Measurements from ENCODE around the gene SH3PXD2A. TPM values are rescaled to one million over a fixed set of nuclear protein-coding genes. Genes with fewer than 3 reads are reported as not detected.
"Not testable (repeated sequence)": the region's sequence is repeated elsewhere in the genome, so short reads cannot be mapped to it uniquely, and the experiment has no call there.

Gene SH3PXD2A
- total RNA-seq, 4 donors from 2014 or later: 55.7 to 71.8 (median 66.8) TPM

DNA sequence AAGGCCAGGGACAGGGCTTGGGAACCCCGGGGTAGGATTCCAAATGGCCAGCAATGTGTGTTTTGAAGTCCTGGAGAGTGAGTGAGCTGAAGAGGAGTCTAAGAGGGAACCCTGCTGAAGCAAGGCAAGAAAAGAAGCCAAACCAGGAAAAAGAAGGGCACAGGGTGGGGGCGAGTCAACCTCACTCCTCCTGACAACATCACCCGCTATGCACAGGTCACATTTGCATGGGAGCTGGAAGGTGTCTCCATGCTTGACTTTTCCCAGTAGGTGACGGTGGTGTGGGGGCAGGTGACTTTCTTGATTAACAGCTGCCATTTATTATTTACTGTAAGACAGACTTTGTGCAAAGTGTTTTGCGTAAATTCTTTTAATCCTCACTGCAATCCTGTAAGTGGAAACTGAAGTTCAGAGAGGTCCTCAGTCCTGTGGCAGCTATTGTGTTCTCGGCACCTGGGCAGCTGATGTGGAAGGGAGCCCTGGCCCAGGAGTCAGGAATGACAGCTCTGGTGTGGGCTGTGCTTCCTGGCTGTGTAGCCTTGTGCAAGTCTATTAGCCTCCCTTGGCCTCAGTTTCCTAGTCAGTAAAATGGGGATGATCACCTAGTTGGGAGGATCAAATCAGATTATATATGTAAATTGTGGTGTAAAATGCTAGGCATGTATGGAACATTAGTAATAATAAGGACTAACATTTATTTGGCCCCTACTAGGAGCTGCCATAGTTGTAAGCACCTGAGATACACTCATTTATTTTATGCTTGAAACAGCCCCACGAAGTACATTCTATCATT, 90.9 kb downstream of the SH3PXD2A start:
- H3K9me3 ChIP-seq: no peaks in the 10 kb centered on the region
- no peak for TF ChIP-seq POLR2AphosphoS5 (IDR thresholded peaks at IDR 0.05)
- no peak for DNase-seq (ENCODE audit: low spot score in 2 of 2)
- H3K4me3 ChIP-seq: no peak overlapping the region
- H3K36me3 ChIP-seq: no peaks in the 10 kb centered on the region
- 77% methylated on average over 7 of the region's 7 CpGs for WGBS
- no peak overlapping the region for H3K27ac ChIP-seq
- no peaks in the 10 kb centered on the region for H3K27me3 ChIP-seq
- peaks cover 43% of the 10 kb centered on the region for H3K4me1 ChIP-seq

DNA sequence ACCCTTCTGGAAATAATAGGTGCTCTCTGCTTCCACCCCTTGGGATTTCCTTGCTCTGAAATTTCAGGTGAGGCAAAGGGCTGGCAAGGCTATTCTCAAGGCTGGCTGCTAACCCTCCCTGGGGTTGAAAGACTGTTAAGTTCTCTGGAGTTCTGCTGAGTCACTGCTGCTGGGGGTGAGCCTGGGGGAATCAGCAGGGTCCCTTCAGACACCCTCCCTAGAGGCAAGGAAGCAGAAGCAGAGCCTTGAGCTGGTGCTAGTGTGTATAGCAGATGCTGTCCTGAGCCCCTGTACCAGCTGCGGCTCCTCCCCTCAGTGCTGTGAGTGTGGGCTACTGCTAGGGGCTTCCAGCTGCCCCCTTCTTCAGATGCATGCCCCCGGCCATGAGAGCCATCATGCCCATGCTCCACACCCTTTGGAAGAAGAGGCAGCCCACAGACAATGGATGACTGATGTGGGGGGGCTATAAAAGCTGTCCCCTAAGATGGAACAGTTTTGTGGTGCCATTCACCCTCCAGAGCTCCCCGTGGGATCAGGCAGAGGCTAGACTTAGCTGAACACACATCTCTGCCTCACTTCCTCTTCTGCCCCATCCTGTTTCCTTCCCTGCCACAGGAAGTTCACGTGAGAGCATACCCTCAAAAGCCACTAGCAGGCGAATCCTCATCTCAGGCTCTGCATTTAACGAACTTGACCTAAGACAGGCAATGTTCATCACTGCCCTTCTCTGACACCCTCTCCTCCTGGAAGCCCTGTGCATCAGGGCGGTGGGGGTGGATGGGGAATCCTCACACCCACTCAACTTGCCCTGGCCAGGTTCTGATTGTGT, 91.8 kb downstream of the SH3PXD2A start:
- H3K9me3 ChIP-seq: no peaks in the 10 kb centered on the region
- H3K27ac ChIP-seq: no peak overlapping the region
- 76% methylated on average over 7 of the region's 7 CpGs for WGBS
- H3K4me3 ChIP-seq: no peak overlapping the region
- no peak for TF ChIP-seq EP300 (IDR thresholded peaks at IDR 0.05)
- TF ChIP-seq POLR2A (IDR thresholded peaks at IDR 0.05): no peak
- no peak for TF ChIP-seq POLR2AphosphoS5 (IDR thresholded peaks at IDR 0.05)
- TF ChIP-seq, protein P1, sequence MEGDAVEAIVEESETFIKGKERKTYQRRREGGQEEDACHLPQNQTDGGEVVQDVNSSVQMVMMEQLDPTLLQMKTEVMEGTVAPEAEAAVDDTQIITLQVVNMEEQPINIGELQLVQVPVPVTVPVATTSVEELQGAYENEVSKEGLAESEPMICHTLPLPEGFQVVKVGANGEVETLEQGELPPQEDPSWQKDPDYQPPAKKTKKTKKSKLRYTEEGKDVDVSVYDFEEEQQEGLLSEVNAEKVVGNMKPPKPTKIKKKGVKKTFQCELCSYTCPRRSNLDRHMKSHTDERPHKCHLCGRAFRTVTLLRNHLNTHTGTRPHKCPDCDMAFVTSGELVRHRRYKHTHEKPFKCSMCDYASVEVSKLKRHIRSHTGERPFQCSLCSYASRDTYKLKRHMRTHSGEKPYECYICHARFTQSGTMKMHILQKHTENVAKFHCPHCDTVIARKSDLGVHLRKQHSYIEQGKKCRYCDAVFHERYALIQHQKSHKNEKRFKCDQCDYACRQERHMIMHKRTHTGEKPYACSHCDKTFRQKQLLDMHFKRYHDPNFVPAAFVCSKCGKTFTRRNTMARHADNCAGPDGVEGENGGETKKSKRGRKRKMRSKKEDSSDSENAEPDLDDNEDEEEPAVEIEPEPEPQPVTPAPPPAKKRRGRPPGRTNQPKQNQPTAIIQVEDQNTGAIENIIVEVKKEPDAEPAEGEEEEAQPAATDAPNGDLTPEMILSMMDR (IDR thresholded peaks at IDR 0.05): no peak
- no peaks in the 10 kb centered on the region for H3K36me3 ChIP-seq
- DNase-seq (ENCODE audit: low spot score in 2 of 2): no peak
- H3K27me3 ChIP-seq: no peaks in the 10 kb centered on the region
- H3K4me1 ChIP-seq: peaks cover 50% of the 10 kb centered on the region

DNA sequence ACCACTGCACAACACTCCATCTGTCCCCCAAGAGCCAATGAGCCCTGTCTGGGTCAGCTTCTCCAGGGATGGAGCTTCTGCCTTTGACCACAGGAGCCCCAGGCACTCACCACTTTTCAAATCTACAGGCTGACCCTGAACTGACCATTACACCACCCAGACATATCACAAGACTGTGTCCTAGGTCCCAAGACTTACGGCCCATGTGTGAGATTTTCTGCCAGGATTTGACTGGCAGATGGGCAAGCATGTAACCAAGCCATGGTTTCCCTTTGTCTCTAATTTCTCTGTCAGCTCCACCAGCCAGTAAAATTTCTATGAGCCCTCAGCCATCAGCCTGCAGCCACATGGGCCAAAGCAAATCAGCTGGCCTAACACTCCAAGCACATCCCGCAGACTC, 92.5 kb downstream of the SH3PXD2A start:
- Histone ChIP-seq H3K27me3 (no peaks in the 10 kb centered on the region), H3K4me1 (peaks cover 56% of the 10 kb centered on the region), H3K36me3 (no peaks in the 10 kb centered on the region), H3K9me3 (no peaks in the 10 kb centered on the region), H3K27ac (no peak overlapping the region), H3K4me3 (no peak overlapping the region)
- TF ChIP-seq POLR2A (IDR thresholded peaks at IDR 0.05) (no peak), POLR2AphosphoS5 (IDR thresholded peaks at IDR 0.05) (no peak), EP300 (IDR thresholded peaks at IDR 0.05) (no peak)
- TF ChIP-seq, protein P1 (IDR thresholded peaks at IDR 0.05): no peak
- DNase-seq (ENCODE audit: low spot score in 2 of 2): no peak
- 78% methylated on average over 2 of the region's 2 CpGs for WGBS

GRCh38 chr10:103762162-103762561, 93.2 kb downstream of the SH3PXD2A start:
- no peaks in the 10 kb centered on the region for H3K9me3 ChIP-seq
- no peak for DNase-seq (ENCODE audit: low spot score in 2 of 2)
- H3K27ac ChIP-seq: no peak overlapping the region
- no peaks in the 10 kb centered on the region for H3K27me3 ChIP-seq
- H3K4me3 ChIP-seq: no peak overlapping the region
- TF ChIP-seq POLR2AphosphoS5 (IDR thresholded peaks at IDR 0.05): no peak
- TF ChIP-seq POLR2A (IDR thresholded peaks at IDR 0.05): no peak
- TF ChIP-seq, protein P1 (IDR thresholded peaks at IDR 0.05): no peak
- no peak for TF ChIP-seq EP300 (IDR thresholded peaks at IDR 0.05)
- H3K4me1 ChIP-seq: peaks cover 64% of the 10 kb centered on the region
- no peaks in the 10 kb centered on the region for H3K36me3 ChIP-seq
- 80% methylated on average over 4 of the region's 4 CpGs for WGBS

DNA sequence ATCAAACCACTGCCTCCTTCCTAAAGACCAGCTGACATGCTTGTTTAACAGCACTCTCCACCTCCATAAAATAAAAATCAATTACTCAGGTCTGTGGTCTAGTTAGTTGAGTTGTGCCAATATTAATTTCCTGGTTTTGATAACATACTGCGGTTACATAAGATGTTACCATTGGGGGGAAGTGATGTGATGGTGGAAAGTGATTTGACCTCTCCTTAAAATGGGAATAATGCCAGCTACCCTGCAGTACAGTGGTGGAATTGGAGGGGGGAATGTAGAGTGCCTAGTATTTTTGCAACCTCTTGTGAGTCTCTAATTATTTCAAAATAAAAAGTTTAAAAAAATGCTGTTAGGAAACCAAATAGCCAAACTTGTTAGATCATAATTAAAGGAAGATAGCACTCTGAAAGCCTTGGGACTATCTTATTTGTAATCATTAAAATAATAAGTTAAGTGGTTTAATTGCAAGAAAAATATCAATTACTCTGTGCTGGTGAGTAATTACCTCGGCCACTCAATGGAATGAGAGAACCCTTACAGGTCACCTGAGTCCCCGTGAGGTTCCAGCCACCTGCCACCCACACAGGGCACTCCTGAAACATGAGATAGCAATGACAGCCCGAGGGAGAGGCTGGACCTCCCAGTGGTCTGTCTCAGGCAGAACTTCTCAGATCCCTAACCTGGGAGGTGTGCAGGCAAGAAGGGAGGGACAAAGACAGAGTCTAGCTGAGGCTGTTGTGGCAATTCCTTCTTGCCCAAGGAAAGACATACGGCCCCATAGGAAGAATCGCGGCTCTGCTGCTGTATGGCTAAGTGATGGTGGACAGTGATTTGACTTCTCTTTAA, 94.1 kb downstream of the SH3PXD2A start:
- Histone ChIP-seq H3K27me3 (no peaks in the 10 kb centered on the region), H3K9me3 (no peaks in the 10 kb centered on the region), H3K4me3 (no peak overlapping the region), H3K27ac (no peak overlapping the region), H3K36me3 (no peaks in the 10 kb centered on the region), H3K4me1 (peaks cover 67% of the 10 kb centered on the region)
- TF ChIP-seq, protein P1 (IDR thresholded peaks at IDR 0.05): no peak
- no peak for TF ChIP-seq POLR2A (IDR thresholded peaks at IDR 0.05)
- no peak for TF ChIP-seq POLR2AphosphoS5 (IDR thresholded peaks at IDR 0.05)
- no peak for TF ChIP-seq EP300 (IDR thresholded peaks at IDR 0.05)
- DNase-seq (ENCODE audit: low spot score in 2 of 2): no peak
- WGBS: 77% methylated on average over 7 of the region's 7 CpGs

DNA sequence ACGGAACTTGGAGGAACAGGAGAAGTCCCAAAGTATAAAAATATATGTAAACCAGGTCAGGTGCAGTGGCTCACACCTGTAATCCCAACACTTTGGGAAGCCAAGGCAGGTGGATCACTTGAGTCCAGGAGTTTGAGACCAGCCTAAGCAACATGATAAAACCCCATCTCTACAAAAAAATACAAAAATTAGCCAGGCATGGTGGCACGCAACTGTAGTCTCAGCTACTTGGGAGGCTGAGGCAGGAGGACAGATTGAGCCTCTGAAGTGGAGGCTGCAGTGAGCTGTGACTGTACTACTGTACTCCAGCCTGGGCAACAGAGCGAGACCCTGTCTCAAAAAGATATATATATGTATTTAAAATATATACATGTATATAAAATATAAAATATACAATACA, 95.1 kb downstream of the SH3PXD2A start:
- 98% methylated on average over 3 of the region's 3 CpGs for WGBS

More for the DNA sequence above, 95.1 kb downstream of the SH3PXD2A start:
- not testable (repeated sequence) for H3K9me3 ChIP-seq; H3K27me3 ChIP-seq; H3K36me3 ChIP-seq; DNase-seq (ENCODE audit: low spot score in 2 of 2); H3K4me3 ChIP-seq
- Histone ChIP-seq H3K27ac (peak overlapping the region; percentile 70), H3K4me1 (peaks cover 59% of the 10 kb centered on the region)
